K562 (cell line): ENCODE data around the gene ATF5. TPM values are rescaled to one million over a fixed set of nuclear protein-coding genes. Genes with fewer than 3 reads are reported as not detected.

Experiments used
- CEBPB ChIP-seq: fragments of 450-650 bp; IDR thresholded peaks from 2 replicates; pipeline ENCODE4 v1.6.1; 2016; ENCODE audit warnings: missing genetic modification characterization, missing compliant biosample characterization
- CREB1 ChIP-seq, 2 experiments: sonication (generic) in 1 of 2; formaldehyde crosslinking in 1 of 2; IDR thresholded peaks; 2 replicates each; pipeline versions ENCODE4 v1.6.1 to v1.8.0; 2012 to 2022; ENCODE audit warnings: inconsistent platforms in 1 of 2, mild to moderate bottlenecking in 1 of 2, missing genetic modification reagents in 1 of 2, moderate library complexity in 1 of 2
- ELF1 ChIP-seq: fragments of 200-800 bp; sonication (Bioruptor generic); IDR thresholded peaks from 2 replicates; pipeline ENCODE4 v1.6.1; 2016; ENCODE audit warnings: missing genetic modification characterization, missing compliant biosample characterization
- ETV6 ChIP-seq, 3 experiments: fragments of 150-350 bp in 1 of 3; sonication (generic) in 1 of 3; formaldehyde crosslinking in 1 of 3; IDR thresholded peaks; 2 replicates each; pipeline versions ENCODE4 v1.6.1 to v1.8.0; 2014 to 2022; ENCODE audit warnings: borderline replicate concordance in 2 of 3, low read depth in 2 of 3, antibody characterized with exemption in 1 of 3, low read length in 1 of 3, mild to moderate bottlenecking in 1 of 3, missing genetic modification reagents in 1 of 3
- HSF4 ChIP-seq: fragments of 250-450 bp; sonication (Bioruptor Pico); IDR thresholded peaks from 2 replicates; pipeline ENCODE4 v2.1.2; 2022; ENCODE audit warnings: mild to moderate bottlenecking, moderate library complexity, borderline replicate concordance
- NKRF ChIP-seq: fragments of 450-650 bp; IDR thresholded peaks from 2 replicates; pipeline ENCODE4 v1.6.1; 2016; ENCODE audit warnings: borderline replicate concordance
- RNF219 ChIP-seq: fragments of 250-450 bp; sonication (Bioruptor Pico); IDR thresholded peaks from 2 replicates; pipeline ENCODE4 v1.5.0; 2022; ENCODE audit warnings: mild to moderate bottlenecking
- SAFB2 ChIP-seq: fragments of 200-400 bp; formaldehyde crosslinking; IDR thresholded peaks from 2 replicates; pipeline ENCODE4 v1.6.1; 2018; ENCODE audit warnings: borderline replicate concordance, low read length, low read depth, moderate library complexity; ENCODE audit not compliant: severe bottlenecking
- SLC30A9 ChIP-seq: fragments of 250-450 bp; sonication (Bioruptor Pico); IDR thresholded peaks from 2 replicates; pipeline ENCODE4 v1.8.0; 2022; ENCODE audit warnings: mild to moderate bottlenecking, moderate library complexity
- ZBTB9 ChIP-seq: fragments of 450-650 bp; formaldehyde crosslinking; IDR thresholded peaks from 2 replicates; pipeline ENCODE4 v1.4.0; 2020; ENCODE audit warnings: mild to moderate bottlenecking, moderate library complexity
- ZMIZ1 ChIP-seq, 2 experiments: fragments of 150-350 bp in 1 of 2; IDR thresholded peaks; 2 replicates each; pipeline ENCODE4 v1.6.1; 2012 to 2016; ENCODE audit warnings: low read depth in 2 of 2, low read length in 2 of 2, mild to moderate bottlenecking in 1 of 2, moderate library complexity in 1 of 2
- ZNF124 ChIP-seq: sonication (generic); formaldehyde crosslinking; IDR thresholded peaks from 2 replicates; pipeline ENCODE4 v1.8.1; 2022; ENCODE audit warnings: missing genetic modification reagents
- ZNF146 ChIP-seq: IDR thresholded peaks from one replicate; pipeline ENCODE4 v1.6.1; 2018; ENCODE audit warnings: missing compliant biosample characterization; ENCODE audit not compliant: unreplicated experiment
- ZNF263 ChIP-seq: sonication (generic); formaldehyde crosslinking; IDR thresholded peaks from 2 replicates; pipeline ENCODE4 v1.8.0; 2022; ENCODE audit warnings: mild to moderate bottlenecking, missing genetic modification reagents, borderline replicate concordance
- ZNF79 ChIP-seq: fragments of 250-450 bp; sonication (Bioruptor Pico); IDR thresholded peaks from 2 replicates; pipeline ENCODE4 v1.4.0; 2020; ENCODE audit warnings: low read depth, mild to moderate bottlenecking, moderate library complexity
- polyA plus RNA-seq, 8 experiments: library from polyadenylated mRNA; depleted of rRNA in 4 of 8; stranded (reverse) in 5 of 8; unstranded in 3 of 8; fragments of >200 nt; fragmentation: Nextera tagmentation in 2 of 8; fragmentation: Illumina TruSeq in 1 of 8; extraction: Ambion mirVana in 2 of 8; extraction: Trizol in 1 of 8; gene quantifications; 2 replicates each; pipeline versions ENCODE4 v1.2.1 to v1.2.3, GENCODE V29; 2011 to 2014; ENCODE audit warnings: inconsistent platforms in 1 of 8, missing spikeins in 1 of 8
- total RNA-seq, 7 experiments: library from RNA; depleted of rRNA in 6 of 7; stranded (reverse); fragments of >200 nt in 6 of 7; fragmentation: Illumina TruSeq in 2 of 7; extraction: Trizol in 2 of 7; gene quantifications; 2 replicates each; pipeline versions ENCODE4 v1.2.1 to v1.2.3, GENCODE V29; 2011 to 2021; ENCODE audit warnings: low replicate concordance in 1 of 7

The ATF5 gene
- total and polyA plus RNA-seq, 9 of the 15 experiments (the other 6 are each of a cell fraction or from before 2014, with no cell fraction given) = 3.0 to 57.6 (median 11.1) TPM

- TF ChIP-seq ZMIZ1 (IDR thresholded peaks at IDR 0.05; ENCODE audit: low read depth in 2 of 2, low read length in 2 of 2) (peak in 1 of 2 experiments; percentile 74; a peak in 1 of 4 replicates), RNF219 (CRISPR knock-in tag) (no peak), SAFB2 (no peak), ZBTB9 (CRISPR knock-in tag) (peak; percentile 80; the same call in 1 of the 2 replicates), ELF1 (tag) (no peak), SLC30A9 (CRISPR knock-in tag) (no peak), ZNF263 (CRISPR knock-in tag) (no peak), ZNF124 (no peak), HSF4 (CRISPR knock-in tag) (no peak), ZNF146 (CRISPR knock-in tag) (no peak), ETV6 (IDR thresholded peaks at IDR 0.05; ENCODE audit: borderline replicate concordance in 1 of 2, low read depth in 2 of 2, low read length in 1 of 2) (no peak), ETV6 (CRISPR knock-in tag; IDR thresholded peaks at IDR 0.05; ENCODE audit: borderline replicate concordance) (no peak), CREB1 (IDR thresholded peaks at IDR 0.05) (peak; percentile 47; the same call in 1 of the 2 replicates), CREB1 (CRISPR knock-in tag; IDR thresholded peaks at IDR 0.05) (peak; percentile 69), ZNF79 (no peak), NKRF (peak; percentile 16; the same call in 1 of the 2 replicates), CEBPB (no peak)
Observed at GRCh38 chr19:49929611-49930482, 842 bp downstream of the ATF5 start (continued).
